RWPE1 (cell line): ENCODE measurements around the gene NRF1.

Experiments used
- CTCF ChIA-PET: fragments of 350-600 bp; sonication (Branson Sonifier 250); formaldehyde crosslinking; extraction: SDS; loops from one replicate; lab custom pipeline; 2021; lab: Yijun Ruan, JAX
- POLR2A ChIA-PET: fragments of 400-600 bp; formaldehyde crosslinking; extraction: SDS; loops from one replicate; lab custom pipeline; 2020; ENCODE audit warnings: antibody characterized with exemption; ENCODE audit not compliant: low non-redundant PET; lab: Yijun Ruan, JAX
- DNase-seq: peaks from one replicate; pipeline ENCODE4 v3.0.0; 2012; ENCODE audit warnings: low spot score
- H3K27ac ChIP-seq: fragments of 450-650 bp; 2 replicates; pipeline ENCODE4 v1.5.1; 2017
- TF ChIP-seq, protein P1 (sequence below): fragments of 450-650 bp; conservative IDR thresholded peaks from 2 replicates; pipeline ENCODE4 v1.5.1; 2017; ENCODE audit warnings: low read depth, mild to moderate bottlenecking

NRF1 gene

DNA sequence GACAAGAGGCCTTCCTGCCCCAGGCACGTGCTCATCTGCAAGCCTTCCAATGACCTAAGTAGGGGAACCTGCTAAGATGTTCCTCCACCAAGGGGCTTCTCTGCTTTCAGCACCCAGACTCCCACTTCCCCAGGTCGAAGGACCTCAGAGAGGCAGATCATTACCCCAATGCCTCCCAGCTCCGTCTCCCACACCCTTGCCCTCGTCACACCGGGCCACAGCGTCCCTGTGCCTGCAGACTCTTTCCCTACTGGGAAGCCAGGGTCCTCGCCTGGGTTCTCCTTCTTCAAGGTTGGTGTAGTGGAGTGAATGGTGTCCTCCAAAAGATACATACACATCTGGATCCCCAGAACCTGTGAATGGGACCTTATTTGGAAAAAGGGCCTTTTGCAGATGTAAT lies 189.4 kb downstream of the NRF1 start:
- CTCF ChIA-PET = no interaction called here
- no peak overlapping the region for H3K27ac ChIP-seq
- DNase-seq = no peak
- POLR2A ChIA-PET = no interaction called here
- TF ChIP-seq, protein P1, sequence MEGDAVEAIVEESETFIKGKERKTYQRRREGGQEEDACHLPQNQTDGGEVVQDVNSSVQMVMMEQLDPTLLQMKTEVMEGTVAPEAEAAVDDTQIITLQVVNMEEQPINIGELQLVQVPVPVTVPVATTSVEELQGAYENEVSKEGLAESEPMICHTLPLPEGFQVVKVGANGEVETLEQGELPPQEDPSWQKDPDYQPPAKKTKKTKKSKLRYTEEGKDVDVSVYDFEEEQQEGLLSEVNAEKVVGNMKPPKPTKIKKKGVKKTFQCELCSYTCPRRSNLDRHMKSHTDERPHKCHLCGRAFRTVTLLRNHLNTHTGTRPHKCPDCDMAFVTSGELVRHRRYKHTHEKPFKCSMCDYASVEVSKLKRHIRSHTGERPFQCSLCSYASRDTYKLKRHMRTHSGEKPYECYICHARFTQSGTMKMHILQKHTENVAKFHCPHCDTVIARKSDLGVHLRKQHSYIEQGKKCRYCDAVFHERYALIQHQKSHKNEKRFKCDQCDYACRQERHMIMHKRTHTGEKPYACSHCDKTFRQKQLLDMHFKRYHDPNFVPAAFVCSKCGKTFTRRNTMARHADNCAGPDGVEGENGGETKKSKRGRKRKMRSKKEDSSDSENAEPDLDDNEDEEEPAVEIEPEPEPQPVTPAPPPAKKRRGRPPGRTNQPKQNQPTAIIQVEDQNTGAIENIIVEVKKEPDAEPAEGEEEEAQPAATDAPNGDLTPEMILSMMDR = no peak

DNA sequence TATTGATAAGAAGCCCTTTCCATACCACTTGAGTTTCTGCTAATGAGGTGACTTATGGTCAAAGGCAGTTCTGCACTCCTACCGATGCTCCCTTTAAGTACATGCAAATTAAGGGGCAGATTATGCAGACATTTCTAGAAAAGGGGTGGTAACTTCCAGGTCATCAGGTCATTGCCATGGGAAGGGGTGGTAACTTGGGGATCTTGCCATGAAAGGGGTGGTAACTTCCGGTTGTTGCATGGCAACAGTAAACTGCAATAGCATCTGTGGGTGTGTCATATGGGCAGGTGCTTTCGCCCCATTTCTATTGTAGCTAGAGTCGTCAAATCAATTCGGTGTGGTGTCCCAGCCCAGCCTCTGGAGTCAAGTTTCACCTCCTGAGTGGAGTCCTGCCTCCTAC lies 190.4 kb downstream of the NRF1 start:
- ChIA-PET CTCF (no interaction called here), POLR2A (no interaction called here)
- DNase-seq = no peak
- TF ChIP-seq, protein P1 = no peak
- no peak overlapping the region for H3K27ac ChIP-seq

DNA sequence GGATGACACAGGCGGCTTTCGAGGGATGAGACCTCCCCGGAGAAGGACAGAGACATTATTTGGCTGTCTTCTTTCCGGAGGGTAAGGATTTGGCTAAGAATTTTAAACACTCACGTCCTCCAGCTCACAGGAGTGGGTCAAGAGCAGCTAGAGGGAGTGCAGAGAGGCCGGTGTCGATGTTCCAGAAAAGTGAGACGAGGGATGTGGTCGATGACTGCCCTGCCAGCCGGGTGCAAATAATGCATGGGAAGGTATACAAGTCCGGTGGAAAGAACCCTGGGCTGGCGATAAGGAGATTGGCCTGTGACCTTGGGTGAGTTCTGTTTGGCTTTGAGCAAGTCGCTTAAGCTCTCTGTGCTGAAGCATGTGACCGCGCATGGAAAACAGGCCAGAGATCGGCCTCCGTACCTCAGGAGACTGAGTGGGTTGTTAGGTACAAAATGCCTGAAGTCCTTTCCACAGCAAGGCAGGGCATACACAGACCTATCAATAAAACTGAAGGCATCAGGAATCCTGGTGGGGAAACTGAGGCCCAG lies 192.1 kb downstream of the NRF1 start:
- ChIA-PET CTCF (interaction anchor here (0.7 kb wide), 1 partner anchor 22 kb away, joined by 3 read pairs; no protein-coding TSS in a partner anchor), POLR2A (no interaction called here)
- DNase-seq = no peak
- TF ChIP-seq, protein P1 = no peak
- H3K27ac ChIP-seq = no peak overlapping the region

DNA sequence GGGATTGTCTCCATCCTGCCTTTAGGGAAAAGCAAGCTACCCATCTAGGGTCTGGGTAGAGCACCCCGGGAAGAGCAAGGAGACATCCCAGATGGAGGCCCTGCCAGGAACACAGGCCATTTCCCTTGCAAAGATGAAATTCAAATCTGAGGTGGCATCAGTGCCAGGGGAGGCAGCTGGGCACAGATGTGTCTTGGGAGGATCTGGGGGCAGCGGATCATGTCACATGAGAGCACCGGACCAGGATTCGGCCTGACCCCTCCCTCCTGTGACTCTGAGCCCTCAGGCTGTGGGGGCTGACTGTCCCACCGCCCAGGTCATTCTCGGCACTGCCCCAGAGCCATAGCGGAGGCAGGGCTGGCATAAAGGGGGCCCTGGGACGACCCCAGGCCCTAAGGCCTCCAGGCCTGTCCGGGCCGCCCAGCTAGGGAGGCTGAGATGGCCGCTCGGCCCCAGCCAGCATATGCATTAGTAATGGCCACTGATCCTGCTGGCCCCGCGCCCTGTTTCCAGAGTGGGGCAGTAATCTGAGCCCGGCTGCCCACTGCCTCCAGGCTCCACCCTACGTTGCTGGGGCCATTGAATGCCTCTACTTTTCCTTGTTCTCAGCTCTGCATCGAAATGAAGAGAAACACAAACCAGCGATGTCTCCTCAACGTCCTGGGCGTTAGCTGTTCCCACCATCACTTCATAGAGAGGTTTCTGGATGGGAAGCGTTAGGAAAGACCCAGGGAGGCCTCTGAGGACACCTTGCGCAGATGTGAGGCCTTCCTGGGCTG lies 192.8 kb downstream of the NRF1 start:
- ChIA-PET POLR2A (no interaction called here), CTCF (no interaction called here)
- H3K27ac ChIP-seq = no peak overlapping the region
- TF ChIP-seq, protein P1 = no peak
- no peak for DNase-seq

DNA sequence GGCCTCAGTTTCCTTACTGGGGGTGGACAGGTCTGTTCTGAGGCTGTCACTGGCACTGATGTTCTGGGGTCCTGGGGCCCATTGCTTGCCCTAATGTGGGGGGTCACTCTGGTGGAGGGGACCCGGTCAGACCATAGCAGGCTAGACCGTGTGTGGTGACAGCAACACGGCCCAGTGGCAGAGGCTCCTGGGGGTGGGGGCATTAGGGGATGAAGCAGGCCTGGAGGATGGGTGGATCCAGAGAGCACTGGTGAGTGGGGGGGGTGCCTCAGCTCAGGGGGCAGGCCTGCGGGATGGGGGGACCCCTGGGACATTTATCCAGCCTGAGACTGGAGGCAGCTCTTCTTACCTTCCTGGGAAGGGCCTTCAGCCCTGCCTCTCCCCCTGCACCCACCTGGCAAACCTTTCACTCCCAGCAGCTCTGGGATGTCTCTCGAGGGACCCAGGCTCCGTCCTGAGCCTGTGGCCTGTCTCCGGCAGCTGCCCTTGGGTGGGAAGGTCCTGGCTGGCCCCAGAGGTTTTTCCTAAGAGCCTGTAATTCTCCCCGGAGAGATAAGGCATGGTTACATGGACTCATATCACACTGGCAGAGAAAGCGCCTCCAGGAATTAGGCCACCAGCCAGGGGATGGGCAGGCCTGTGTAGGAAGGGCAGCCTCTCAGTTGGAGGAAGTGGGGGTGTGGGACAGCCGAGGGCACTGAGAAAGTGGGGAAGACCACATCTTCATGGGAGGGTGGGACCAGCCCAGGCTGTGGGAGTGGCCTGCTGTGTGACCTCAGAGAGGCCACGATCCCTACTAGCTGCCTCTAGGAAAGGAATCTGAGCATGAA lies 193.6 kb downstream of the NRF1 start:
- TF ChIP-seq, protein P1 = no peak
- ChIA-PET POLR2A (no interaction called here), CTCF (interaction anchor here (0.7 kb wide), 1 partner anchor 1127 kb away, joined by 3 read pairs; no protein-coding TSS in a partner anchor)
- no peak for DNase-seq
- H3K27ac ChIP-seq = no peak overlapping the region
